ENCODE results near the gene SNX33. TPM values are rescaled to one million over a fixed set of nuclear protein-coding genes. Genes with fewer than 3 reads are reported as not detected.

The SNX33 gene
- total RNA-seq, 1 experiment from 2014 or later: 16.8 TPM

GRCh38 chr15:75599401-75599800, 48.3 kb upstream of the SNX33 start:
- no peak for ATAC-seq
- CTCF ChIA-PET: interaction anchor here (0.5 kb wide), 1 partner anchor 20 kb away, joined by 3 read pairs; no protein-coding TSS in a partner anchor
- no peak overlapping the region for H3K4me3 ChIP-seq (ENCODE audit: low read length)

GRCh38 chr15:75606026-75606425, 41.7 kb upstream of the SNX33 start:
- ATAC-seq (no peak), DNase-seq (no peak)
- Histone ChIP-seq H3K27ac (ENCODE audit: low read length) (no peak overlapping the region), H3K9me3 (ENCODE audit: low read length) (no peaks in the 10 kb centered on the region), H3K4me3 (ENCODE audit: low read length) (no peak overlapping the region), H3K27me3 (ENCODE audit: low read length) (no peaks in the 10 kb centered on the region), H3K4me2 (ENCODE audit: low read length) (no peak overlapping the region), H3K36me3 (ENCODE audit: low read depth, low read length) (peaks cover 6% of the 10 kb centered on the region; the same call in 1 of the 2 replicates), H3F3A (ENCODE audit: low read length, unreplicated experiment) (no peaks in the 10 kb centered on the region), H3K9me2 (replicated peaks; ENCODE audit: low read length) (no peaks in the 10 kb centered on the region), H3K9ac (ENCODE audit: low read length) (no peak overlapping the region), H3K4me1 (ENCODE audit: insufficient read depth, low read length) (no peaks in the 10 kb centered on the region), H3K79me2 (ENCODE audit: low read length) (no peaks in the 10 kb centered on the region), H4K20me1 (ENCODE audit: low read length) (no peaks in the 10 kb centered on the region), H2AFZ (ENCODE audit: low read length) (no peak overlapping the region)
- ChIA-PET CTCF (no interaction called here), POLR2A (ENCODE audit: unreplicated experiment) (no interaction called here)
- intact Hi-C loops (cut with micrococcal nuclease): no loop called here
- TF ChIP-seq EZH2phosphoT487 (IDR thresholded peaks at IDR 0.05; ENCODE audit: borderline replicate concordance, low read length): no peak
- TF ChIP-seq EZH2 (IDR thresholded peaks at IDR 0.05; ENCODE audit: low read length, unreplicated experiment): no peak
- no peak for TF ChIP-seq CTCF (conservative IDR thresholded peaks at IDR 0.05; ENCODE audit: low read depth, low read length)
- no TSS peak for BruUV-seq (replicated peaks)

More at GRCh38 chr15:75599401-75599800, 48.3 kb upstream of the SNX33 start:
- Histone ChIP-seq H3K9me3 (ENCODE audit: low read length) (no peaks in the 10 kb centered on the region), H3K4me1 (ENCODE audit: insufficient read depth, low read length) (no peaks in the 10 kb centered on the region), H3F3A (ENCODE audit: low read length, unreplicated experiment) (no peaks in the 10 kb centered on the region), H3K27ac (ENCODE audit: low read length) (no peak overlapping the region), H3K36me3 (ENCODE audit: low read depth, low read length) (no peaks in the 10 kb centered on the region), H3K9ac (ENCODE audit: low read length) (no peak overlapping the region), H2AFZ (ENCODE audit: low read length) (no peak overlapping the region), H3K27me3 (ENCODE audit: low read length) (no peaks in the 10 kb centered on the region), H3K79me2 (ENCODE audit: low read length) (no peaks in the 10 kb centered on the region), H4K20me1 (ENCODE audit: low read length) (no peaks in the 10 kb centered on the region), H3K4me2 (ENCODE audit: low read length) (no peak overlapping the region), H3K9me2 (replicated peaks; ENCODE audit: low read length) (no peaks in the 10 kb centered on the region)
- POLR2A ChIA-PET (ENCODE audit: unreplicated experiment): no interaction called here
- DNase-seq: no peak
- no TSS peak for BruUV-seq (replicated peaks)
- TF ChIP-seq EZH2phosphoT487 (IDR thresholded peaks at IDR 0.05; ENCODE audit: borderline replicate concordance, low read length): no peak
- no peak for TF ChIP-seq CTCF (conservative IDR thresholded peaks at IDR 0.05; ENCODE audit: low read depth, low read length)
- TF ChIP-seq EZH2 (IDR thresholded peaks at IDR 0.05; ENCODE audit: low read length, unreplicated experiment): no peak
- intact Hi-C loops (cut with micrococcal nuclease): no loop called here

GRCh38 chr15:75606711-75607699, 40.7 kb upstream of the SNX33 start:
- Histone ChIP-seq H3K27me3 (ENCODE audit: low read length) (no peaks in the 10 kb centered on the region), H3K9ac (ENCODE audit: low read length) (no peak overlapping the region), H3K27ac (ENCODE audit: low read length) (no peak overlapping the region), H3K4me2 (ENCODE audit: low read length) (no peak overlapping the region), H3K36me3 (ENCODE audit: low read depth, low read length) (peaks cover 6% of the 10 kb centered on the region; the same call in 1 of the 2 replicates), H3K79me2 (ENCODE audit: low read length) (no peaks in the 10 kb centered on the region), H3K4me3 (ENCODE audit: low read length) (no peak overlapping the region), H3K9me2 (replicated peaks; ENCODE audit: low read length) (no peaks in the 10 kb centered on the region), H3K9me3 (ENCODE audit: low read length) (no peaks in the 10 kb centered on the region), H2AFZ (ENCODE audit: low read length) (no peak overlapping the region), H4K20me1 (ENCODE audit: low read length) (no peaks in the 10 kb centered on the region), H3F3A (ENCODE audit: low read length, unreplicated experiment) (no peaks in the 10 kb centered on the region), H3K4me1 (ENCODE audit: insufficient read depth, low read length) (no peaks in the 10 kb centered on the region)
- no peak for DNase-seq
- intact Hi-C loops (cut with micrococcal nuclease): no loop called here
- no TSS peak for BruUV-seq (replicated peaks)
- no peak for ATAC-seq
- ChIA-PET CTCF (no interaction called here), POLR2A (ENCODE audit: unreplicated experiment) (interaction anchor here (0.6 kb wide), 1 partner anchor 153 kb away, joined by 13 read pairs; no protein-coding TSS in a partner anchor)
- TF ChIP-seq EZH2phosphoT487 (IDR thresholded peaks at IDR 0.05; ENCODE audit: borderline replicate concordance, low read length) (no peak), EZH2 (IDR thresholded peaks at IDR 0.05; ENCODE audit: low read length, unreplicated experiment) (no peak), CTCF (conservative IDR thresholded peaks at IDR 0.05; ENCODE audit: low read depth, low read length) (no peak)

Measured in PC-3 (cell line).